IMR-90 (cell line): ENCODE results near the gene PAK5. TPM values are rescaled to one million over a fixed set of nuclear protein-coding genes. Genes with fewer than 3 reads are reported as not detected.

Experiments
- ATAC-seq: fragments of 200-7000 bp; cut with Tn5 transposase; 2 replicates; pipeline ENCODE4 v1.9.1; 2020; ENCODE audit warnings: low read depth, mild to moderate bottlenecking, moderate library complexity
- BruUV-seq: library from RNA; stranded (reverse); fragments of 400-500 nt; replicated peaks from 2 replicates; lab custom pipeline; 2021; lab: Mats Ljungman, UMichigan
- CTCF ChIA-PET: fragments of 300-600 bp; formaldehyde crosslinking; extraction: SDS; loops from one replicate; lab custom pipeline; 2021; ENCODE audit warnings: antibody characterized with exemption; lab: Yijun Ruan, JAX
- POLR2A ChIA-PET: fragments of 300-600 bp; sonication (Branson Sonifier 250); formaldehyde crosslinking; loops from one replicate; lab custom pipeline; 2022; ENCODE audit warnings: antibody characterized with exemption; ENCODE audit not compliant: unreplicated experiment; lab: Charles Lee
- DNase-seq: peaks from one replicate; pipeline ENCODE4 v3.0.0; 2013
- H2AFZ ChIP-seq: replicated peaks from 2 replicates; pipeline ENCODE3; 2013; ENCODE audit warnings: low read length, mild to moderate bottlenecking; ENCODE audit not compliant: poor library complexity
- H2AK5ac ChIP-seq: 2 replicates; pipeline ENCODE4 v1.6.1; 2013; ENCODE audit warnings: low read depth, low read length, inconsistent platforms
- H2AK9ac ChIP-seq: replicated peaks from 2 replicates; pipeline ENCODE3; 2013; ENCODE audit warnings: mild to moderate bottlenecking, low read depth, low read length, moderate library complexity; ENCODE audit not compliant: poor library complexity
- H2BK120ac ChIP-seq: 2 replicates; pipeline ENCODE4 v1.6.1; 2013; ENCODE audit warnings: low read depth, low read length, inconsistent platforms
- H2BK15ac ChIP-seq: 3 replicates; pipeline ENCODE4 v1.6.1; 2013; ENCODE audit warnings: low read depth, low read length, inconsistent platforms
- H2BK20ac ChIP-seq: 2 replicates; pipeline ENCODE4 v1.6.1; 2013; ENCODE audit warnings: low read depth, mild to moderate bottlenecking, inconsistent platforms, low read length, moderate library complexity
- H2BK5ac ChIP-seq: 2 replicates; pipeline ENCODE4 v1.6.1; 2013; ENCODE audit warnings: mild to moderate bottlenecking, low read depth, low read length, inconsistent platforms; ENCODE audit not compliant: poor library complexity, severe bottlenecking
- H3K14ac ChIP-seq: replicated peaks from 2 replicates; pipeline ENCODE4 v1.6.1; 2013; ENCODE audit warnings: low read depth, low read length, inconsistent platforms
- H3K18ac ChIP-seq: 2 replicates; pipeline ENCODE4 v1.6.1; 2013; ENCODE audit warnings: low read depth, low read length, control low read depth
- H3K23ac ChIP-seq: 2 replicates; pipeline ENCODE4 v1.6.1; 2013; ENCODE audit warnings: low read depth, low read length, inconsistent platforms
- H3K27ac ChIP-seq: 2 replicates; pipeline ENCODE4 v1.5.1; 2013; ENCODE audit warnings: mild to moderate bottlenecking, control low read depth, low read length; ENCODE audit not compliant: insufficient read depth
- H3K27me3 ChIP-seq: 2 replicates; pipeline ENCODE4 v1.6.1; 2013; ENCODE audit warnings: low read length; ENCODE audit not compliant: control insufficient read depth, insufficient read depth
- H3K36me3 ChIP-seq: 2 replicates; pipeline ENCODE4 v1.6.1; 2013; ENCODE audit warnings: low read length, mixed read lengths; ENCODE audit not compliant: control insufficient read depth, insufficient read depth
- H3K4ac ChIP-seq: 2 replicates; pipeline ENCODE4 v1.6.1; 2013; ENCODE audit warnings: low read depth, low read length, inconsistent platforms
- H3K4me1 ChIP-seq: 2 replicates; pipeline ENCODE4 v1.6.1; 2013; ENCODE audit warnings: low read length, mixed read lengths; ENCODE audit not compliant: control insufficient read depth, insufficient read depth
- H3K4me2 ChIP-seq: 2 replicates; pipeline ENCODE4 v1.6.1; 2013; ENCODE audit warnings: low read depth, mild to moderate bottlenecking, control low read depth, low read length, moderate library complexity
- H3K4me3 ChIP-seq: 2 replicates; pipeline ENCODE4 v1.5.1; 2013; ENCODE audit warnings: low read depth, mild to moderate bottlenecking, control low read depth, low read length, moderate library complexity; ENCODE audit not compliant: insufficient read depth
- H3K56ac ChIP-seq: 2 replicates; pipeline ENCODE4 v1.6.1; 2013; ENCODE audit warnings: low read length, inconsistent platforms; ENCODE audit not compliant: insufficient read depth; ENCODE audit errors: extremely low read depth
- H3K79me1 ChIP-seq, 2 experiments: 2 replicates each; pipeline ENCODE4 v1.6.1; 2013; ENCODE audit warnings: low read length in 2 of 2, inconsistent platforms in 1 of 2, low read depth in 1 of 2
- H3K9ac ChIP-seq: 2 replicates; pipeline ENCODE4 v1.6.1; 2013; ENCODE audit warnings: low read depth, low read length, control low read depth
- H3K9me1 ChIP-seq: 2 replicates; pipeline ENCODE4 v1.6.1; 2013; ENCODE audit warnings: low read length, inconsistent platforms; ENCODE audit not compliant: insufficient read depth
- H3K9me3 ChIP-seq: 2 replicates; pipeline ENCODE4 v1.6.1; 2013; ENCODE audit warnings: low read length; ENCODE audit not compliant: control insufficient read depth, insufficient read depth
- H4K20me1 ChIP-seq: 2 replicates; pipeline ENCODE4 v1.6.1; 2013; ENCODE audit warnings: low read length, inconsistent platforms; ENCODE audit not compliant: insufficient read depth
- H4K5ac ChIP-seq: 2 replicates; pipeline ENCODE4 v1.6.1; 2013; ENCODE audit warnings: mild to moderate bottlenecking, low read depth, low read length, control low read depth
- H4K8ac ChIP-seq, 2 experiments: 2 replicates each; pipeline ENCODE4 v1.6.1; 2013; ENCODE audit warnings: low read depth in 2 of 2, low read length in 2 of 2, control low read depth in 1 of 2, inconsistent platforms in 1 of 2
- H4K91ac ChIP-seq: 2 replicates; pipeline ENCODE4 v1.6.1; 2013; ENCODE audit warnings: low read depth, low read length, inconsistent platforms; ENCODE audit not compliant: insufficient read depth
- CHD1 ChIP-seq: IDR thresholded peaks from 2 replicates; pipeline ENCODE4 v1.6.1; 2012; ENCODE audit warnings: low read depth, low read length, improper control_type of control experiment
- FOS ChIP-seq: fragments of 150-350 bp; IDR thresholded peaks from 2 replicates; pipeline ENCODE4 v1.6.1; 2016; ENCODE audit warnings: low read depth, low read length
- MAZ ChIP-seq: IDR thresholded peaks from 2 replicates; pipeline ENCODE4 v1.6.1; 2012; ENCODE audit warnings: low read depth, mild to moderate bottlenecking, low read length, improper control_type of control experiment, moderate library complexity, borderline replicate concordance
- MXI1 ChIP-seq: IDR thresholded peaks from 2 replicates; pipeline ENCODE4 v1.6.1; 2012; ENCODE audit warnings: low read depth, mild to moderate bottlenecking, low read length, moderate library complexity, borderline replicate concordance
- NFE2L2 ChIP-seq: fragments of 150-350 bp; IDR thresholded peaks from 2 replicates; pipeline ENCODE4 v1.6.1; 2016; ENCODE audit warnings: low read depth, mild to moderate bottlenecking, low read length
- POLR2A ChIP-seq: IDR thresholded peaks from 2 replicates; pipeline ENCODE4 v1.6.1; 2012; ENCODE audit warnings: mild to moderate bottlenecking, low read depth, low read length
- RAD21 ChIP-seq: IDR thresholded peaks from 2 replicates; pipeline ENCODE4 v1.6.1; 2012; ENCODE audit warnings: low read length, improper control_type of control experiment
- RCOR1 ChIP-seq: IDR thresholded peaks from 2 replicates; pipeline ENCODE4 v1.6.1; 2012; ENCODE audit warnings: mild to moderate bottlenecking, low read length, improper control_type of control experiment; ENCODE audit not compliant: insufficient replicate concordance
- RFX5 ChIP-seq: IDR thresholded peaks from 2 replicates; pipeline ENCODE4 v1.8.0; 2012; ENCODE audit warnings: low read depth, mild to moderate bottlenecking, low read length, moderate library complexity
- dilution Hi-C: fragments of 300-500 bp; cut with HindIII; formaldehyde crosslinking; loops from one replicate; pipeline ENCODE4 v1.14.3; 2018; ENCODE audit warnings: low sequenced_read_pairs; ENCODE audit not compliant: unreplicated experiment
- in situ Hi-C: fragments of 300-500 bp; cut with MboI; formaldehyde crosslinking; loops from 3 replicates; pipeline ENCODE4 v1.14.3; 2019; ENCODE audit warnings: low sequenced_read_pairs, inconsistent platforms, mixed read lengths
- intact Hi-C: fragments of 100-400 bp; cut with micrococcal nuclease; formaldehyde crosslinking; loops from 2 replicates; pipeline ENCODE4 v1.10.0; 2022
- polyA plus RNA-seq, 3 experiments: library from polyadenylated mRNA; depleted of rRNA; stranded (reverse); fragments of >200 nt; gene quantifications; 2 replicates each; pipeline ENCODE4 v1.2.3, GENCODE V29; 2012; ENCODE audit warnings: low replicate concordance in 1 of 3
- total RNA-seq: library from RNA; depleted of rRNA; stranded (reverse); fragments of >200 nt; gene quantifications from 2 replicates; pipeline ENCODE4 v1.2.3, GENCODE V29; 2012

Gene PAK5
- total and polyA plus RNA-seq, 2 of the 4 experiments (the other 2 are of a cell fraction): not detected

DNA sequence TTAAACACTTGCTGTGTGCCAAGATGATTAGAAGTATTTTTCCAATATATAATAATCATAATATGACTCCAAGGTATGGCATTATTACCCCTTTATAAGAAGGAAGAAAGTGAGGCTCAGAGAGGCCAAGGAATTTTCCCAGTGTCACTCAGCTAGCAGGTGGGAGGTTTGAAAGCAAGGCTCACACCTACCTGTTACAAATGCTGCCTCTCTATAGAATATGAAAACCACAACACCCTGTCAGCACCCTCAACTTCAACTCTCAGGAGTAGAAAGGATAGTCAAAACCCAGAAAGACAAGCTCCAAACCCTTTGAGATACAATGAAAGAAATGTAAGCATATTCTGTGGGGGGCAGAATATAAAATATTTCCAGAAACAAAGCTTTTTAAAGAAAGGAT is 247.8 kb downstream of the PAK5 start:
- CTCF ChIA-PET: interaction anchor here (0.6 kb wide), 1 partner anchor 1991 kb away, joined by 3 read pairs; no protein-coding TSS in a partner anchor
- no peaks in the 10 kb centered on the region for H3K4me1 ChIP-seq
- POLR2A ChIA-PET: no interaction called here
- H2AK5ac ChIP-seq: no peak overlapping the region
- no TSS peak for BruUV-seq
- H4K5ac ChIP-seq: no peak overlapping the region
- H3K4me3 ChIP-seq: no peak overlapping the region
- in situ Hi-C loops (no loop called here), intact Hi-C loops (loop anchor here (5.0 kb wide), 1 partner anchor 74 kb away; no protein-coding TSS in a partner anchor), dilution Hi-C loops (no loop called here)
- ATAC-seq: no peak
- H2BK5ac ChIP-seq: no peak overlapping the region
- H3K27ac ChIP-seq: no peak overlapping the region
- H2AK9ac ChIP-seq: no peak overlapping the region
- no peaks in the 10 kb centered on the region for H3K36me3 ChIP-seq
- TF ChIP-seq FOS: no peak
- no peak for TF ChIP-seq RCOR1
- no peak for TF ChIP-seq RAD21
- TF ChIP-seq RFX5: no peak
- TF ChIP-seq MAZ: no peak
- TF ChIP-seq NFE2L2: no peak
- no peak for TF ChIP-seq MXI1
- TF ChIP-seq POLR2A: no peak
- TF ChIP-seq CHD1: no peak
- no peaks in the 10 kb centered on the region for H3K9me1 ChIP-seq
- H2BK15ac ChIP-seq: no peak overlapping the region
- H2AFZ ChIP-seq: no peak overlapping the region
- no peak for DNase-seq
- no peak overlapping the region for H4K91ac ChIP-seq
- H3K14ac ChIP-seq: no peak overlapping the region
- no peak overlapping the region; the same call in 1 of the 2 replicates for H2BK20ac ChIP-seq
- no peak overlapping the region for H3K4me2 ChIP-seq
- H3K79me1 ChIP-seq: no peaks in the 10 kb centered on the region
- H4K20me1 ChIP-seq: no peaks in the 10 kb centered on the region
- no peak overlapping the region for H3K23ac ChIP-seq
- no peak overlapping the region for H4K8ac ChIP-seq
- no peaks in the 10 kb centered on the region for H3K9me3 ChIP-seq
- H2BK120ac ChIP-seq: no peak overlapping the region
- no peak overlapping the region for H3K9ac ChIP-seq
- no peak overlapping the region for H3K18ac ChIP-seq
- H3K4ac ChIP-seq: no peak overlapping the region
- H3K27me3 ChIP-seq: 0 out of 2 replicates have a peak, but pooled peaks cover 1% of the 10 kb centered on the region
- H3K56ac ChIP-seq: no peak overlapping the region
